ENCODE results near the gene NPHP3.

DNA sequence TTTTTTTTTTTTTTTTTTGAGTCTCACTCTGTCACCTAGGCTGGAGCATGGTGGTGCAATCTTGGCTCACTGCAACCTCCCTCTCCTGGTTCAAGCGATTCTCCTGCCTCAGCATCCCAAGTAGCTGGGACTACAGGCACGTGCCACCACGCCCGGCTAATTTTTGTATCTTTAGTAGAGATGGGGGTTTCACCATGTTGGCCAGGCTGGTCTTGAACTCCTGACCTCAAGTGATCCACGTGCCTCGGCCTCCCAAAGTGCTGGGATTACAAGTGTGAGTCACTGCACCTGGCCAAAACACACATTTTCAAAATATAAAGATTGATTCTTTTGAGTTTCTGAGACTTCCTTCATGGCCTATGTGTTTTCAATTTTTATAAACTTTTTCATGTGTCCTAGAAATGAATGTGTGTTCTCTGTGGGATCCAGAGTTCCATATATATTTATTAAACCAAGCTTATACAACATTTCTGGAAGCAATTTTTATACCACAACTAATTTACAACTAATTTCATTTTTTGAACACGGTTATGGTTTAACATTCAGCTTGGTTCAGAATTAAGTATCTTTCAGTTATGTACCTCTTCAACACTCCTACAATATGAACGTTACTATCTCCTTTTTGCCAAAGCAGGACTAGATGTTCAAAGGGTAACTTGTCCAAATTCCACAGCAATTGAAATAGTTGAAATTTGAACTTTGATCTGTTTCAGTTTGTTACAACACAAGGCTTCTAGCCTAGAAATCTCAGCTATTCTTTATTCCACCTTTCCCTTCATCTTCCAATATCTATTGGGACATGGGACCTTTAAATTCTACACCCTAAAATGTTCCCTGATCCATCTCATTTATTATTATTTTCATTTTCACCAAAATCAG lies 64.1 kb downstream of the NPHP3 start:
- TF ChIP-seq TAF1 (IDR thresholded peaks at IDR 0.05; ENCODE audit: low read depth): no peak
- no peak for TF ChIP-seq EP300 (IDR thresholded peaks at IDR 0.05; ENCODE audit: borderline replicate concordance)
- TF ChIP-seq YY1 (IDR thresholded peaks at IDR 0.05; ENCODE audit: low read depth): no peak
